ENCODE data around the gene PLCB4. TPM values are rescaled to one million over a fixed set of nuclear protein-coding genes. Genes with fewer than 3 reads are reported as not detected.
A peak's percentile ranks its signal among the peaks of the same experiment; 100 is the strongest.

Gene PLCB4
- total and polyA plus RNA-seq, 4 donors: 17.1 to 32.5 (median 21.2) TPM

DNA sequence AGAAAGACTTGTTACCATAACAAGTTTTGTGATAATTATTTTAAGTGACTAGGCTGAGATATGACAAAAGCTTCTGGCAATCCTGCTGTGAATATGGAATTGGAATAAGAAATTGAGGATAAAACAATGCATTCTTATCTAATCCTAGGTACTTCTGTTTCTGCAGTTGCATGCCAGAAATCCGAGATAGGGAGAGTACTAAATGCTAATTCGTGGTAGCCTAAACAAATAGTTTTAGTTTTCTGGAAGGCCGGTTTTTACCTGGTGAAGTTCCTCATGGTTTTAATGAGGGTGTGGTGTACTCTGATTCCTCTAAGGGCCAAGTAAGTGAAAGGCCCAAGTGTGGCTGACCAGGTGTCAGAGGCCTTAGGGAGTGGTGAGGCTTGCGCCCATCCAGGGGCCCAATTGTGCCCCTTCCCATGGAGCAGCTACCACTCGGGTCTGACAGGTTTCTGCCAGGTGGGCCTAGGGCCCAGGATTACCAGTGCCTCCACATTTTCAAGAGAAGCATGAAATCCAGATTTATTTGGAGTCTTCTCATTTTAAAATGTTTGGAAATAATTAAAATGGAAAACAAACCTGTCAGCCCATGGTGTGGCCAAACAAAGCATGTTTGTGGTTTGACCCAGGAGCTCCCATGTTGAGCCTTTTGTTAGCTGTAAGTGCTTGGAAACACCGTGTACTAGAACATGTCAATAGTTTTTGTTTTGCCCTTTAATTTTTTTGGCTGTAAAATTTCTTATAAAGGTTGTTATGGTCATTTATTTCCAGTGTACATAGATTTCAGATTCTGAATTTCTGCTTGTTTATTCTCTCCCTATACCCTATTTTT lies 6.6 kb downstream of the PLCB4 start:
- Histone ChIP-seq H3K36me3 (ENCODE audit: control insufficient read depth, insufficient read depth, low read length) (no peaks in the 10 kb centered on the region), H3K4me3 (ENCODE audit: low read depth, low read length) (no peak overlapping the region), H3K4me1 (ENCODE audit: control insufficient read depth, insufficient read depth, low read length) (no peaks in the 10 kb centered on the region), H3K27ac (ENCODE audit: low read depth, low read length) (no peak overlapping the region), H3K27me3 (ENCODE audit: control insufficient read depth, insufficient read depth, low read length) (no peaks in the 10 kb centered on the region), H3K9me3 (ENCODE audit: control insufficient read depth, insufficient read depth, low read length) (no peaks in the 10 kb centered on the region)
- WGBS (ENCODE audit: insufficient coverage): 93% methylated on average over 5 of the region's 6 CpGs
- no peak for DNase-seq (ENCODE audit: low read depth in 4 of 6, low spot score in 6 of 6)

DNA sequence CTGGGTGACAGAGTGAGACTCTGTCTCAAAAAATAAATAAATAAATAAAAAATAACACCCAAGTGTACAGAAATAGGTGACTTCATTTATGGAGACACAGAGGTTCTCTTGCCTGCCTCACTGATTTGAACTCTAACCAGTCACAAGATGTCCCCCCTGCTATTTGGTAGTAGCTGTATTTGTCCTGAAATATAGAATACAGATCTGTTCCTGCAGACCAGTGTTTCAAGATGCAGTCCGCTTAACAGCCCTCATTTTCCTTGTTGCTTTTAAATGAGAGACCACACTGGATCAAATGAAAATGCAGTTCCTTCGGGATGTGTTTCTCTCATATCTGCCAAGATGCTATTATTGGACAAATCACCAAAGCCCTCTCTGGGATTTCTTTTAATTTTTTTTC lies 7.6 kb downstream of the PLCB4 start:
- Histone ChIP-seq H3K4me1 (ENCODE audit: control insufficient read depth, insufficient read depth, low read length) (no peaks in the 10 kb centered on the region), H3K9me3 (ENCODE audit: control insufficient read depth, insufficient read depth, low read length) (no peaks in the 10 kb centered on the region), H3K27ac (ENCODE audit: low read depth, low read length) (no peak overlapping the region), H3K36me3 (ENCODE audit: control insufficient read depth, insufficient read depth, low read length) (no peaks in the 10 kb centered on the region), H3K27me3 (ENCODE audit: control insufficient read depth, insufficient read depth, low read length) (no peaks in the 10 kb centered on the region), H3K4me3 (ENCODE audit: low read depth, low read length) (no peak overlapping the region)
- DNase-seq (ENCODE audit: low read depth in 4 of 6, low spot score in 6 of 6): peak in 1 of 6 donors; percentile 52
- 83% methylated on average over 1 of the region's 2 CpGs for WGBS (ENCODE audit: insufficient coverage)

DNA sequence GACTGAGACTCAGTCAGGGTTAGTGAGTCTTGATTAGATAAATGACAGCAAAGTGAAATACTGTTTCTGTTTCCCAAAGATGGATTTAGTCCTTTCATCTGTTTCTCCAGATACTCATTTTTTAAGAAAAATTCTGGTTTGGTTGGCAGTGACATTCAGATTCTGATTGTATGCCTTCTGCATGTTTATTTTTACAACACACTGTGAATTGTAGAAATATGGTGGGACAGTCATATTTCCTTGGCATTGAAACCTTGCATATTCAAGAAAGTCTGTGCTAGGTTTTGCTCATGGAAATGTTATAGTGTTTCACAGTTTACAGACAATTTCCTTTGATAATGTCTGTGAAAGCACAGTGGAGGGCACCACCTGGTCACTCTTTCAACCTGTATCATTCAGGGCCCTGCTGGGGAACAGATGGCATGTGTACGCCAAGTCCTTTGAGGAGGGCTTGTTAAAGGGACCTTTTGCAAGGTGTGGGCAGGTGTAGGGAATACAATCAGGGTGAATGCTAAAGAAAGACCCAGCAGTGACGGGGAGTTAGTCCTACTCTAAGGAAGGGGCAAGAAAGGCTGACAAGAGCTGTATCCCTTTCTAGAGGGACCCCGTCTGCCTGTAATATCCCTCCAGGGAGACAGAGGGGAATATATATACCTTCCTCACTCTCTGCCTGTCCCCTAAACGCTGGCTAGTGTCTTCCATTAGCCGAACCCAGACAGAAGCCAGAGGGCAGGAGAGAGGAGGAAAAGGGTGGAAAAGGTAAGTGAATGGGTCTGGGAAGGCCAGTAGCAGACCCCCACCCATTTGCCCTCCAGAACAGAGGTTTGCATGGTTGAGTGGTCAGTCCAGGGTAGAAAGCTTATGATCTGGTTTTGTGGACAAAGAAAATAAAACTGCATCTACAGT lies 10.2 kb downstream of the PLCB4 start:
- Histone ChIP-seq H3K27me3 (ENCODE audit: control insufficient read depth, insufficient read depth, low read length) (no peaks in the 10 kb centered on the region), H3K36me3 (ENCODE audit: control insufficient read depth, insufficient read depth, low read length) (no peaks in the 10 kb centered on the region), H3K9me3 (ENCODE audit: control insufficient read depth, insufficient read depth, low read length) (no peaks in the 10 kb centered on the region), H3K4me1 (ENCODE audit: control insufficient read depth, insufficient read depth, low read length) (no peaks in the 10 kb centered on the region), H3K27ac (ENCODE audit: low read depth, low read length) (no peak overlapping the region), H3K4me3 (ENCODE audit: low read depth, low read length) (no peak overlapping the region)
- DNase-seq (ENCODE audit: low read depth in 4 of 6, low spot score in 6 of 6): peak in 1 of 6 donors; percentile 85
- 100% methylated on average over 1 of the region's 5 CpGs for WGBS (ENCODE audit: insufficient coverage)

DNA sequence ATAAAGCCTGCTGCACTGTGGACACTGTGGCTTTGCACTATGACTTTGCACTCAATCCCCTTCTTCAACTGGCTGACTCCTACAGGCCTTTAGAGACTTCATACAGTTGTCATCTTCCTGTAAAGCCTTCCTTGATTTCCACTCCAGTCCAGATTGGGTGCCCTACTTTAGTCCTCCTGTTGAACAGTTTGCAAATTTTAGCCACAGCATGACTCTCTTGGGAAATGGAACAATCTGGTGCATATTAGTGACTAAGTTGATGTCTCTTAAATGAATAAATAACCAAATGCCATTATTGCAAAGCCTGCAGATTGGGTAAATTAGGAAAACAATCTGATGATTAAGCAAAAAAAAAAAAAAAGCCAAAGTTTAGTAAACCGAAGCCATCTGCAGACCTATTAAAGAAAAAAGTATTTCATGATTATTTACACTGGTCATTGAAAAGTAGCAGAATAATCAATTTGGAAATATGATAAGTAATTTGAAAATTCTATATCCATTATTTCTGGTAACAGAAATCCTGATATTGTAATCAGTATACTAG lies 12.6 kb downstream of the PLCB4 start:
- Histone ChIP-seq H3K4me3 (ENCODE audit: low read depth, low read length) (no peak overlapping the region), H3K9me3 (ENCODE audit: control insufficient read depth, insufficient read depth, low read length) (peaks cover 1% of the 10 kb centered on the region), H3K27ac (ENCODE audit: low read depth, low read length) (no peak overlapping the region), H3K27me3 (ENCODE audit: control insufficient read depth, insufficient read depth, low read length) (no peaks in the 10 kb centered on the region), H3K36me3 (ENCODE audit: control insufficient read depth, insufficient read depth, low read length) (no peaks in the 10 kb centered on the region), H3K4me1 (ENCODE audit: control insufficient read depth, insufficient read depth, low read length) (no peaks in the 10 kb centered on the region)
- DNase-seq (ENCODE audit: low read depth in 4 of 6, low spot score in 6 of 6): no peak
- no CpG with 5 or more reads among the region's 1 CpG for WGBS (ENCODE audit: insufficient coverage)

DNA sequence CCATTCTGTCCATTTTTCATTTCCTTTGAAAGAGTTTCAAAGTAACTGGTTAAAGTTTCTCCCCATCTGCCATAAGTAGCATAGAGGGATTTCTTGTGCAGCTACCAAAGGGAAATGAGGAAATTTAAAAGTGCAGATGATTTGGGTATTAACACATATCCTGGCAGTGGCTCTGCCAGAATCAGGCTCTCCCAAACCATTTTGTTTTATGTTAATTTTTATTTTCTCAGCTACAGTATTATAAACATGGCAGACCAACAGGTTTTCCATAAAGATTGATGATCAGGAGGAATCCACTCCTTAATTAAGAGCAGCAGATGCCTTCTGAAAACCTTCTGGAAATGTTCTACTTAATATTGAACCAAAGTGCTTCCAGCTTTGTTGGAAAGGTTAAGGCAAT lies 13.9 kb downstream of the PLCB4 start:
- Histone ChIP-seq H3K27me3 (ENCODE audit: control insufficient read depth, insufficient read depth, low read length) (no peaks in the 10 kb centered on the region), H3K9me3 (ENCODE audit: control insufficient read depth, insufficient read depth, low read length) (peaks cover 4% of the 10 kb centered on the region), H3K4me1 (ENCODE audit: control insufficient read depth, insufficient read depth, low read length) (no peaks in the 10 kb centered on the region), H3K4me3 (ENCODE audit: low read depth, low read length) (no peak overlapping the region), H3K36me3 (ENCODE audit: control insufficient read depth, insufficient read depth, low read length) (no peaks in the 10 kb centered on the region), H3K27ac (ENCODE audit: low read depth, low read length) (no peak overlapping the region)
- DNase-seq (ENCODE audit: low read depth in 4 of 6, low spot score in 6 of 6): no peak

DNA sequence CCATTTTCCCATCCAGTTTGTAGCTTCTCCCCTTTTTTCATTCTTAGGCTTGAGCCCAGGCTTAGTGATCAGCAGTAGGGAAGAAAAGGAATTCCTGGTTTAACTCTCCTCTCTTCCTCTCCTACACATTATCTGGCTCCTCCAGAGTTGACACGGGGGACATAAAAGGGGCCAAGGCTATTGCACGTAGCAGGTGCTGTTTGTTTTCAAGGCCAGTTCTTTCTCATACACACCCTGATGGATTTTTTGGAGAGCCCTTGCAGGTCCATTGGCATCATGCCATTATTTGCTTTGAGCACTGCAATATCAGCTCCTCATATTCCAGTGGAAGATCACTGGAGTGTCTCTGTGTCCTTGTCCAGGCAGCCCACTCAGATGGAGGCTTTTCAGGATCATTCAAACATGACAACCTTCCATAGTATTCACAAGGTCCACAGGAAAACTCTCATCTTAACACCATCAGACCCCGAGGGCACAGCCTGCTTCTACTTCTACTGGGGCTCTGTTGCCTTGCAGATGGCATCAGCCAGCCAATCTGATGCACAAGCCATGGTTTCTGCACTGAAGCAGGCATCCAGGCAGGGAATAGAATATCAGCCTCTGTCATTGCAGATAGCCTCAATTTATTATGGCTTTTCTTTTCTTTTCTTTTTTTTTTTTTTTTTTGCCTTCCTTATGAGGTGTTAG lies 18.8 kb downstream of the PLCB4 start:
- no peak for DNase-seq (ENCODE audit: low read depth in 4 of 6, low spot score in 6 of 6)

DNA sequence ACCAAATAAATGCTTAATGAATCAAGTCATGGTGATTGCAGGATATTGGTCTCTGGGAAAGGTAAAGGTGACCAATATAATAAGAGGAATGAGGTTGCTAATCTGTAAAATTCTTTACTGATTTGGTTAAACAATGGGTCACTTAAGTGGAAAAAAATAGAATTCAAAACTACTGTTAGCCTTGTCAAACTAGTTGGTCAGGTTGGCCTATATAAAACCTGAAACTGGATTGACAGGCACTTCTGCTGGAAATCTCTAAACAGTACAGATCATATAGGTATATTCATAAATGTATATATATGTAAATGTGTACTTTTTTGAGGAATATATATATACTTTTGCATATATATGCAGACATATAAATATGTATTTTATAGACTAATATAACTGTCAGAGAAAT lies 19.7 kb downstream of the PLCB4 start:
- peaks cover 4% of the 10 kb centered on the region for H3K9me3 ChIP-seq (ENCODE audit: control insufficient read depth, insufficient read depth, low read length)
- no peaks in the 10 kb centered on the region for H3K27me3 ChIP-seq (ENCODE audit: control insufficient read depth, insufficient read depth, low read length)
- DNase-seq (ENCODE audit: low read depth in 4 of 6, low spot score in 6 of 6): no peak
- no peak overlapping the region for H3K27ac ChIP-seq (ENCODE audit: low read depth, low read length)
- H3K4me3 ChIP-seq (ENCODE audit: low read depth, low read length): no peak overlapping the region
- no peaks in the 10 kb centered on the region for H3K4me1 ChIP-seq (ENCODE audit: control insufficient read depth, insufficient read depth, low read length)
- no peaks in the 10 kb centered on the region for H3K36me3 ChIP-seq (ENCODE audit: control insufficient read depth, insufficient read depth, low read length)

More for the DNA sequence above, 18.8 kb downstream of the PLCB4 start:
- no peaks in the 10 kb centered on the region for H3K27me3 ChIP-seq (ENCODE audit: control insufficient read depth, insufficient read depth, low read length)
- no peaks in the 10 kb centered on the region for H3K36me3 ChIP-seq (ENCODE audit: control insufficient read depth, insufficient read depth, low read length)
- H3K27ac ChIP-seq (ENCODE audit: low read depth, low read length): no peak overlapping the region
- H3K4me1 ChIP-seq (ENCODE audit: control insufficient read depth, insufficient read depth, low read length): no peaks in the 10 kb centered on the region
- WGBS (ENCODE audit: insufficient coverage): 85% methylated on average over 3 of the region's 3 CpGs
- peaks cover 4% of the 10 kb centered on the region for H3K9me3 ChIP-seq (ENCODE audit: control insufficient read depth, insufficient read depth, low read length)
- no peak overlapping the region for H3K4me3 ChIP-seq (ENCODE audit: low read depth, low read length)

DNA sequence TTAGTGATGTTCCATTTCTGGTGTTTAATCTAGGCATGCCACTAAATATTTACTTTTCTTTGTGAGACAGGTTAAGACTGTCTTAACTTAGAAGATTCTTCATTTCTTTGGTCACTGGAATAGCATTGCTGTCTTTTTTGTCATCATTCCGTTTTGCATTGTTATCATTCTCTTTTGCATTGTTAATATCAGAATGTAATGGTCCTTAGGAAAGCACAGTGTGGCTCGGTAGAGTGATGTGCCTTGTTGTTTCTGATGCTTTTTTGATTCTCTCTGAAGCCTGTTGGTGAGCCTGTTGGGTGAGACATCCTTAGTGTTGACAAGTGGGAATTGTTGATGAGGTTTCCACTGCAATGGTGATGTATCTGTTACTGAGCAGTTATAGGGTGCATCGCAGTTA lies 23.2 kb downstream of the PLCB4 start:
- Histone ChIP-seq H3K36me3 (ENCODE audit: control insufficient read depth, insufficient read depth, low read length) (no peaks in the 10 kb centered on the region), H3K27me3 (ENCODE audit: control insufficient read depth, insufficient read depth, low read length) (no peaks in the 10 kb centered on the region), H3K4me1 (ENCODE audit: control insufficient read depth, insufficient read depth, low read length) (no peaks in the 10 kb centered on the region), H3K27ac (ENCODE audit: low read depth, low read length) (no peak overlapping the region), H3K4me3 (ENCODE audit: low read depth, low read length) (no peak overlapping the region), H3K9me3 (ENCODE audit: control insufficient read depth, insufficient read depth, low read length) (no peaks in the 10 kb centered on the region)
- DNase-seq (ENCODE audit: low read depth in 4 of 6, low spot score in 6 of 6): no peak
- 80% methylated on average over 2 of the region's 3 CpGs for WGBS (ENCODE audit: insufficient coverage)

DNA sequence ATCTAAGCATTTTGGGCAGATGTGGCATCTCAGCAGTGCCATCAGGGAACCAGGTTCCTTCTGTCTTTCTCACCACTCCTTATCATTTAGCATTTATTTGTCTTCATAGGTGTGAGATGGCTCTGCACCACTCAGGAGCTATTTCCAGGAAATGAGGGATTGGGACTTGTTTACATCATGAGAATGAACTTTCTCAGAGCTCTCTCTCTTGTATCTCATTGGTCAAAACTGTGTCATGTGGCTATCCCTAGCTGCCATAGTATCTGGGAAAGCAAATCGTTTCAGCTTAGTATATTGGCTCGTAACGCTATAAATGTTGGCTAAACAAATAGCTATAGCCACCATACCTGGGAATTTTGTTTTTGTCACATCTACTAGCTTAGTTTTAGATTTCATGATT lies 23.8 kb downstream of the PLCB4 start:
- no peak for DNase-seq (ENCODE audit: low read depth in 4 of 6, low spot score in 6 of 6)
- no peaks in the 10 kb centered on the region for H3K27me3 ChIP-seq (ENCODE audit: control insufficient read depth, insufficient read depth, low read length)
- H3K4me3 ChIP-seq (ENCODE audit: low read depth, low read length): no peak overlapping the region
- H3K36me3 ChIP-seq (ENCODE audit: control insufficient read depth, insufficient read depth, low read length): no peaks in the 10 kb centered on the region
- no peak overlapping the region for H3K27ac ChIP-seq (ENCODE audit: low read depth, low read length)
- H3K4me1 ChIP-seq (ENCODE audit: control insufficient read depth, insufficient read depth, low read length): no peaks in the 10 kb centered on the region
- H3K9me3 ChIP-seq (ENCODE audit: control insufficient read depth, insufficient read depth, low read length): no peaks in the 10 kb centered on the region
- no CpG with 5 or more reads among the region's 3 CpGs for WGBS (ENCODE audit: insufficient coverage)

Data from spinal cord (tissue), 10 donors.